ENCODE results near the gene FBP1. TPM values are rescaled to one million over a fixed set of nuclear protein-coding genes. Genes with fewer than 3 reads are reported as not detected.

The FBP1 gene
- total RNA-seq, 1 experiment from 2014 or later = 2.3 TPM

GRCh38 chr9:94619026-94619425 is 20.3 kb downstream of the FBP1 start:
- DNase-seq = no peak
- Histone ChIP-seq H3K4me1 (no peaks in the 10 kb centered on the region; the same call in 1 of the 2 replicates), H3K4me3 (ENCODE audit: low read depth, low read length) (no peak overlapping the region), H3K27me3 (replicated peaks; ENCODE audit: control insufficient read depth, insufficient read depth, low read length) (no peaks in the 10 kb centered on the region), H3K9me3 (no peaks in the 10 kb centered on the region), H3K36me3 (ENCODE audit: control insufficient read depth, insufficient read depth, low read length) (no peaks in the 10 kb centered on the region)
- no peak for TF ChIP-seq CTCF (IDR thresholded peaks at IDR 0.05; ENCODE audit: insufficient read depth in 1 of 2, low read depth in 1 of 2, low read length in 1 of 2, severe bottlenecking in 1 of 2, unreplicated experiment in 1 of 2)
- Mint-ChIP-seq H3K36me3 (ENCODE audit: insufficient read depth, unreplicated experiment) (no peaks in the 10 kb centered on the region), H3K4me3 (ENCODE audit: unreplicated experiment) (no peak overlapping the region), H3K4me1 (ENCODE audit: low read depth, unreplicated experiment) (no peaks in the 10 kb centered on the region), H3K27ac (ENCODE audit: unreplicated experiment) (no peak overlapping the region), H3K27me3 (ENCODE audit: insufficient read depth, unreplicated experiment) (no peaks in the 10 kb centered on the region), H3K9me3 (ENCODE audit: unreplicated experiment) (no peaks in the 10 kb centered on the region)
- BruUV-seq (replicated peaks) = no TSS peak
- ChIA-PET CTCF (no interaction called here), POLR2A (interaction anchor here (0.7 kb wide), 1 partner anchor 26 kb away, joined by 4 read pairs; no protein-coding TSS in a partner anchor)
- intact Hi-C loops (cut with micrococcal nuclease; ENCODE audit: unreplicated experiment) = no loop called here

GRCh38 chr9:94613003-94613402 is 26.3 kb downstream of the FBP1 start:
- H3K9me3 ChIP-seq = no peaks in the 10 kb centered on the region
- no TSS peak for BruUV-seq (replicated peaks)
- no peaks in the 10 kb centered on the region for H3K36me3 ChIP-seq (ENCODE audit: control insufficient read depth, insufficient read depth, low read length)
- H3K4me1 Mint-ChIP-seq (ENCODE audit: low read depth, unreplicated experiment) = no peaks in the 10 kb centered on the region
- no peak for DNase-seq
- ChIA-PET POLR2A (no interaction called here), CTCF (no interaction called here)
- H3K4me1 ChIP-seq = peaks cover 10% of the 10 kb centered on the region
- H3K27me3 ChIP-seq (replicated peaks; ENCODE audit: control insufficient read depth, insufficient read depth, low read length) = no peaks in the 10 kb centered on the region
- H3K9me3 Mint-ChIP-seq (ENCODE audit: unreplicated experiment) = no peaks in the 10 kb centered on the region
- H3K27me3 Mint-ChIP-seq (ENCODE audit: insufficient read depth, unreplicated experiment) = no peaks in the 10 kb centered on the region
- no peaks in the 10 kb centered on the region for H3K36me3 Mint-ChIP-seq (ENCODE audit: insufficient read depth, unreplicated experiment)
- no peak for TF ChIP-seq CTCF (IDR thresholded peaks at IDR 0.05; ENCODE audit: insufficient read depth in 1 of 2, low read depth in 1 of 2, low read length in 1 of 2, severe bottlenecking in 1 of 2, unreplicated experiment in 1 of 2)
- H3K27ac Mint-ChIP-seq (ENCODE audit: unreplicated experiment) = no peak overlapping the region
- no peak overlapping the region for H3K4me3 Mint-ChIP-seq (ENCODE audit: unreplicated experiment)
- no peak overlapping the region for H3K4me3 ChIP-seq (ENCODE audit: low read depth, low read length)
- intact Hi-C loops (cut with micrococcal nuclease; ENCODE audit: unreplicated experiment) = no loop called here

GRCh38 chr9:94612071-94612470 is 27.2 kb downstream of the FBP1 start:
- Mint-ChIP-seq H3K27me3 (ENCODE audit: insufficient read depth, unreplicated experiment) (no peaks in the 10 kb centered on the region), H3K4me1 (ENCODE audit: low read depth, unreplicated experiment) (peaks cover 6% of the 10 kb centered on the region), H3K9me3 (ENCODE audit: unreplicated experiment) (no peaks in the 10 kb centered on the region), H3K36me3 (ENCODE audit: insufficient read depth, unreplicated experiment) (no peaks in the 10 kb centered on the region), H3K27ac (ENCODE audit: unreplicated experiment) (no peak overlapping the region), H3K4me3 (ENCODE audit: unreplicated experiment) (no peak overlapping the region)
- BruUV-seq (replicated peaks) = no TSS peak
- TF ChIP-seq CTCF (IDR thresholded peaks at IDR 0.05; ENCODE audit: insufficient read depth in 1 of 2, low read depth in 1 of 2, low read length in 1 of 2, severe bottlenecking in 1 of 2, unreplicated experiment in 1 of 2) = no peak
- DNase-seq = no peak
- no peaks in the 10 kb centered on the region for H3K9me3 ChIP-seq
- H3K27me3 ChIP-seq (replicated peaks; ENCODE audit: control insufficient read depth, insufficient read depth, low read length) = no peaks in the 10 kb centered on the region
- no peak overlapping the region for H3K4me3 ChIP-seq (ENCODE audit: low read depth, low read length)
- POLR2A ChIA-PET = no interaction called here
- peaks cover 14% of the 10 kb centered on the region for H3K4me1 ChIP-seq
- CTCF ChIA-PET = no interaction called here
- intact Hi-C loops (cut with micrococcal nuclease; ENCODE audit: unreplicated experiment) = no loop called here
- no peaks in the 10 kb centered on the region for H3K36me3 ChIP-seq (ENCODE audit: control insufficient read depth, insufficient read depth, low read length)
